Fibroblast of pulmonary artery (primary cell): ENCODE results near the gene TPD52L2.
"Not testable (repeated sequence)": the region's sequence is repeated elsewhere in the genome, so short reads cannot be mapped to it uniquely, and the experiment has no call there.

Experiments used
- DNase-seq: peaks from one replicate; pipeline ENCODE4 v3.0.0-alpha.2; 2010; ENCODE audit warnings: low read depth
- H3K4me3 ChIP-seq: replicated peaks from 2 replicates; pipeline ENCODE4 v1.5.1; 2011; ENCODE audit warnings: low read depth, mild to moderate bottlenecking, control low read depth, low read length, moderate library complexity
- TF ChIP-seq, protein P1 (sequence below): IDR thresholded peaks from 2 replicates; pipeline ENCODE4 v1.5.1; 2011; ENCODE audit warnings: mild to moderate bottlenecking, control low read depth, low read length, inconsistent platforms; ENCODE audit errors: missing control alignments

TPD52L2 gene

DNA sequence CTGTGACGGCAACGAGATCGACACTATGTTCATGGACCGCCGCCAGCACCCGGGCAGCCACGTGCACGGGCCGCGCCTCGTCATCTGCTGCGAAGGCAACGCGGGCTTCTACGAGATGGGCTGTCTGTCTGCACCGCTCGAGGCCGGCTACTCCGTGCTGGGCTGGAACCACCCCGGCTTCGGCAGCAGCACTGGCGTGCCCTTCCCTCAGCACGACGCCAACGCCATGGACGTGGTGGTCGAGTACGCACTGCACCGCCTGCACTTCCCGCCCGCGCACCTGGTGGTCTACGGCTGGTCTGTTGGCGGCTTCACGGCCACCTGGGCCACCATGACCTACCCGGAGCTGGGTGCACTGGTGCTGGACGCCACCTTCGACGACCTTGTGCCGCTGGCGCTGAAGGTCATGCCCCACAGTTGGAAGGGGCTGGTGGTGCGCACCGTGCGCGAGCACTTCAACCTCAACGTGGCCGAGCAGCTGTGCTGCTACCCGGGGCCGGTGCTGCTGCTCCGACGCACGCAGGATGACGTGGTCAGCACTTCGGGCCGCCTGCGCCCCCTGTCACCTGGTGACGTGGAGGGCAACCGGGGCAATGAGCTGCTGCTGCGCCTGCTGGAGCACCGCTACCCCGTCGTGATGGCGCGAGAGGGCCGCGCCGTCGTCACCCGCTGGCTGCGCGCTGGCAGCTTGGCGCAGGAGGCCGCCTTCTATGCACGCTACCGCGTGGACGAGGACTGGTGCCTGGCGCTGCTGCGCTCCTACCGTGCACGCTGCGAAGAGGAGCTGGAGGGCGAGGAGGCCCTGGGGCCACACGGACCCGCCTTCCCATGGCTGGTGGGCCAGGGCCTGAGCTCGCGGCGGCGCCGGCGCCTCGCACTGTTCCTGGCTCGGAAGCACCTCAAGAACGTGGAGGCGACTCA, 2.8 kb upstream of the TPD52L2 start:
- no peak for DNase-seq
- TF ChIP-seq, protein P1, sequence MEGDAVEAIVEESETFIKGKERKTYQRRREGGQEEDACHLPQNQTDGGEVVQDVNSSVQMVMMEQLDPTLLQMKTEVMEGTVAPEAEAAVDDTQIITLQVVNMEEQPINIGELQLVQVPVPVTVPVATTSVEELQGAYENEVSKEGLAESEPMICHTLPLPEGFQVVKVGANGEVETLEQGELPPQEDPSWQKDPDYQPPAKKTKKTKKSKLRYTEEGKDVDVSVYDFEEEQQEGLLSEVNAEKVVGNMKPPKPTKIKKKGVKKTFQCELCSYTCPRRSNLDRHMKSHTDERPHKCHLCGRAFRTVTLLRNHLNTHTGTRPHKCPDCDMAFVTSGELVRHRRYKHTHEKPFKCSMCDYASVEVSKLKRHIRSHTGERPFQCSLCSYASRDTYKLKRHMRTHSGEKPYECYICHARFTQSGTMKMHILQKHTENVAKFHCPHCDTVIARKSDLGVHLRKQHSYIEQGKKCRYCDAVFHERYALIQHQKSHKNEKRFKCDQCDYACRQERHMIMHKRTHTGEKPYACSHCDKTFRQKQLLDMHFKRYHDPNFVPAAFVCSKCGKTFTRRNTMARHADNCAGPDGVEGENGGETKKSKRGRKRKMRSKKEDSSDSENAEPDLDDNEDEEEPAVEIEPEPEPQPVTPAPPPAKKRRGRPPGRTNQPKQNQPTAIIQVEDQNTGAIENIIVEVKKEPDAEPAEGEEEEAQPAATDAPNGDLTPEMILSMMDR, result no peak
- H3K4me3 ChIP-seq, result no peak overlapping the region

DNA sequence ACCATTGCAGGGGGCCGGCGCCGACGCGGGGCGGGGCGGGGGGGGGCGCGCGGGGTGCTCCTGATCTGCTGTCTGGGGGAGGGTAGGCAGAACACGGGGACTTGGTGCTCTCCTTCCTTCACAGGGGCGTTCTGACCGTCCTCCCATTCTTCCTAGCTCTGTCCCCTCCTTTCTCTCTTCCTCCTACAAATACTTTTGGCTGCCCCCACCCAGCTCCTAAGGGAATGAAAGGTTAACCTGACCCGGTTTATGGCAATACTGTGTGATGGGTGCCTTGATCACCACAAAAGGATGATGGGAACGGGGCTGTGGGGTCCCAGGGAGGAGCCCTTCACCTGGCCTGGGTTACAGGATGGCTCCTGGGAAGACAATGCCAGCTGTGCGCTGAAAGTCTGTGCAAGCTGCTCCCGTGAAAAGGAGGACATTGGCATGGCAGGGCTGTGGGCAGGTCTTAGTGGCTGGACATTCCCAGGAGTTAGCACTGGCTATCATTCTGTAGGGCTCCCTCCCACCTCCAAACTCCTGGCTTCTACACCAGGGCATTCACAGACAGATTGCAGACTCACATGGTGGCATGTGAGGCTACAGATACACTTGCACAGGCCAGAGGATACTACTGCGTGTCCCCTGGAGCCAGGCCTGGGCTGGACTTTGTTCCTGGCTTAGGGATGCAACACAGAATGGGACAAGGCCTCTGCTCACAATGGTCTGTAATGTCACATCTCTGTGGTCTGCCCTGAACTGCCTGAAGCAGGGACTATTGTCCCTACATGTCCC, 1.9 kb upstream of the TPD52L2 start:
- peak overlapping the region; percentile 93 for H3K4me3 ChIP-seq
- no peak for DNase-seq
- TF ChIP-seq, protein P1, result no peak

DNA sequence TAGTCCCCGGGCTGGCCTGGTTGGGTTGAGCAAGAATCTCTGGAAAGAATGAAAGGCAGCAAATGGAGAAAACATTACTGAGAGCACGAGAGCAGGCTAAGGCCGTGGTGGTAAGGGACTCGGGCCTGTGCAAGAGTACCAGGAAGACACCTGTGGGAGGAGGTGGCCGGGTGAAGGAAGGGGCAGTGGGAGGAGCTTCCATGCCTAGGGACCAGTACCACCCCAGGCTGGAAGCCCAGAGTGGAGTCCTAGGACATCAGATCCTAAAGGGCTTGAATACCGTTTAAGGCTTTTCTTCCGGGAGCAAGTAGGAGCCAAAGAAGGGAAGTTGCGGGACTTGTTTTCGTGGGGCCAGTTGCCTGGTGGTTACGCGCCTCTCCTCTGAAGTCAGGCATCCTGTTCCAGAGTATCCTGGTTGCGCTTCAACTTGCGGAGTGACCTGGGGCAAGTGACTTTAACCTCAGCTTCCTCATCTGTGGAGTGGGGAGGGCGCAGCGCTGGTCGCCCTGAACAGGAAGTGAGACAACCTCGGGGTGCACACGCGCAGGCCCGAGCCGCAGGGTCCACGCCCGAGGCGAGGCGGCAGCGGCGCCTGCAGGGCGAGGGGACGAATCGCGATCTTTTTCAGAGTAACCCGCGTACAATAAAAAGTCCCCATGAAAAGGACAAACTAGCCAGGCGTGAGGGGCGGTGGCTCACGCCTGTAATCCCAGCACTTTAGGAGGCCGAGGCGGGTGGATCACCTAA, 1.1 kb upstream of the TPD52L2 start:
- peak overlapping the region; percentile 93 for H3K4me3 ChIP-seq
- TF ChIP-seq, protein P1, result peak; percentile 57
- peak; percentile 77 for DNase-seq

DNA sequence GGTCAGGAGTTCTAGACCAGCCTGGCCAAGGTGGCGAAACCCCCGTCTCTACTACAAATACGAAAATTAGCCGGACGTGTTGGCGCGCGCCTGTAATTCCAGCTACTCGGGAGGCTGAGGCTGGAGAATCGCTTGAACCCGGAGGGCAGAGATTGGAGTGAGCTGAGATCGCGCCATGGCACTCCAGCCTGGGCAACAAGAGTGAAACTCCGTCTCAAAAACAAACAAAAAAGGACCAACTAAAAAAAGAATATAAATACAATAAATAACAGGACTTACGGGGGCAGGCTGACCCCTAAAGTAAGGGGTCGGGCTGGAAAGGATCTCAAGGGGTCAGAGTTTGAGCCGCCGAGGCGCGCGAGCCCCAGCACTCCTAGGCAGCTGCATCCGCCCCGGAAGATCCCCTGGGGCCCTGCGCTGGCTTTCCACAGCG, 509 bp upstream of the TPD52L2 start:
- H3K4me3 ChIP-seq, result peak overlapping the region; percentile 93
- TF ChIP-seq, protein P1, result no peak

DNA sequence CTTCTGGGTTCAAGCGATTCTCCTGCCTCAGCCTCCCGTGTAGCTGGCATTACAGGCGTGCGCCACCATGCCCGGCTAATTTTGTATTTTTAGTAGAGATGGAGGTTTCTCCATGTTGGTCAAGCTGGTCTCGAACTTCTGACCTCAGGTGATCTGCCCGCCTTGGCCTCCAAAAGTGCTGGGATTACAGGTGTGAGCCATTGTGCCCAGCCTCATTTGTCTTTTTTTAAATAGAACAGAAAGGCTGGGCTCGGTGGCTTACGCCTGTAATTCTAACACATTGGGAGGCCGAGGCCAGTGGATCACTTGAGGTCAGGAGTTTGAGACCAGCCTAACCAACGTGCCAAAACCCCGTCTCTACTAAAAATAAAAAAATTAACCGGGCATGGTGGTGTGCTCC, 2.0 kb downstream of the TPD52L2 start:
- not testable (repeated sequence) for DNase-seq, H3K4me3 ChIP-seq

More for the DNA sequence above, 509 bp upstream of the TPD52L2 start:
- no peak for DNase-seq

DNA sequence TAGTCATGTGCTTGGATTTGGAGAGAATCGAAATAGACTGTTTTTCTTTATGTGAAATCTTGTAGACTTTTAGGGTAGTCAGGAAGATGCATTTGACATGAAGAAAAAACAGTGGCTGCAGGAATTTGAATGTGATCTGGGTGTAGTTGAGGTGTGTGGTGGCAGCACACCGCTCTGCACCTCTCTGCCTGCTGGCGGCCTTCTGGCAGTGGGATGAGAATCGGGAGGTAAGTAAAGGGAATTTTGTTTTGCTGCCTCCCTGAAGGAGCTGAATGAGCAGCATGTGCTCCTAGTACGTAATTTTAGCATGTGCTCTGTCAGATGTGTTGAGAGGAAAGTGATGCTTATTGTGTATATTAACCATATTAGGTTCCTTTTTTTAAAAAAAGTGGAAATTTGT, 3.2 kb downstream of the TPD52L2 start:
- no peak overlapping the region for H3K4me3 ChIP-seq
- TF ChIP-seq, protein P1, result no peak
- DNase-seq, result no peak
